H9 (cell line): ENCODE measurements around the gene PRDM2. TPM values are rescaled to one million over a fixed set of nuclear protein-coding genes. Genes with fewer than 3 reads are reported as not detected.

ENCODE experiments used
- DNase-seq: peaks from one replicate; pipeline ENCODE4 v3.0.0-alpha.2; 2017
- H2AFZ ChIP-seq: one replicate; pipeline ENCODE4 v1.6.1; 2013; ENCODE audit warnings: mild to moderate bottlenecking, low read length, control low read depth, moderate library complexity
- H2AK5ac ChIP-seq: 2 replicates; pipeline ENCODE4 v1.6.1; 2013; ENCODE audit warnings: low read length, control low read depth, mixed read lengths; ENCODE audit not compliant: insufficient read length
- H2BK120ac ChIP-seq: one replicate; pipeline ENCODE4 v1.6.1; 2013; ENCODE audit warnings: low read depth, mild to moderate bottlenecking, low read length, control low read depth, inconsistent platforms; ENCODE audit not compliant: poor library complexity, severe bottlenecking
- H2BK12ac ChIP-seq: 2 replicates; pipeline ENCODE4 v1.6.1; 2013; ENCODE audit warnings: low read length, control low read depth, mixed read lengths, low read depth; ENCODE audit not compliant: insufficient read length
- H2BK15ac ChIP-seq: 2 replicates; pipeline ENCODE4 v1.6.1; 2013; ENCODE audit warnings: low read depth, low read length, control low read depth
- H2BK20ac ChIP-seq: one replicate; pipeline ENCODE4 v1.6.1; 2013; ENCODE audit warnings: low read depth, mild to moderate bottlenecking, low read length, control low read depth, inconsistent platforms; ENCODE audit not compliant: poor library complexity, severe bottlenecking
- H2BK5ac ChIP-seq: 2 replicates; pipeline ENCODE4 v1.6.1; 2013; ENCODE audit warnings: low read length, control low read depth, mixed read lengths; ENCODE audit not compliant: insufficient read length
- H3K14ac ChIP-seq: 2 replicates; pipeline ENCODE4 v1.6.1; 2013; ENCODE audit warnings: low read length, control low read depth; ENCODE audit not compliant: insufficient read depth
- H3K18ac ChIP-seq: 2 replicates; pipeline ENCODE4 v1.6.1; 2013; ENCODE audit warnings: low read depth, mild to moderate bottlenecking, mixed read lengths, low read length, control low read depth; ENCODE audit not compliant: insufficient read length
- H3K23ac ChIP-seq: 2 replicates; pipeline ENCODE4 v1.6.1; 2013; ENCODE audit warnings: low read length, control low read depth, mixed read lengths, low read depth; ENCODE audit not compliant: insufficient read length
- H3K23me2 ChIP-seq: 2 replicates; pipeline ENCODE4 v1.6.1; 2013; ENCODE audit warnings: low read depth, mild to moderate bottlenecking, mixed read lengths, low read length, control low read depth; ENCODE audit not compliant: insufficient read length, poor library complexity, severe bottlenecking
- H3K27ac ChIP-seq: 2 replicates; pipeline ENCODE4 v1.5.1; 2013; ENCODE audit warnings: low read length, control low read depth, mixed read lengths, low read depth; ENCODE audit not compliant: insufficient read length
- H3K27me3 ChIP-seq: 2 replicates; pipeline ENCODE4 v1.6.1; 2013; ENCODE audit warnings: low read length, control low read depth, inconsistent platforms; ENCODE audit not compliant: insufficient read depth
- H3K4ac ChIP-seq: 2 replicates; pipeline ENCODE4 v1.6.1; 2013; ENCODE audit warnings: low read depth, mild to moderate bottlenecking, control low read depth, inconsistent platforms, low read length, moderate library complexity
- H3K4me1 ChIP-seq: 2 replicates; pipeline ENCODE4 v1.6.1; 2013; ENCODE audit warnings: low read length, control low read depth, inconsistent platforms; ENCODE audit not compliant: insufficient read depth
- H3K4me2 ChIP-seq: 2 replicates; pipeline ENCODE4 v1.6.1; 2013; ENCODE audit warnings: low read length, control low read depth, mixed read lengths; ENCODE audit not compliant: insufficient read length, insufficient read depth
- H3K56ac ChIP-seq: 2 replicates; pipeline ENCODE4 v1.6.1; 2013; ENCODE audit warnings: low read depth, mild to moderate bottlenecking, mixed read lengths, low read length, control low read depth; ENCODE audit not compliant: insufficient read length
- H3K79me1 ChIP-seq: 2 replicates; pipeline ENCODE4 v1.6.1; 2013; ENCODE audit warnings: low read depth, mild to moderate bottlenecking, moderate library complexity, low read length, control low read depth, inconsistent platforms; ENCODE audit not compliant: insufficient read depth, poor library complexity, severe bottlenecking
- H3K79me2 ChIP-seq: 2 replicates; pipeline ENCODE4 v1.6.1; 2013; ENCODE audit warnings: low read length, control low read depth, inconsistent platforms; ENCODE audit not compliant: insufficient read depth
- H3K9ac ChIP-seq: 2 replicates; pipeline ENCODE4 v1.6.1; 2013; ENCODE audit warnings: low read length, control low read depth, mixed read lengths; ENCODE audit not compliant: insufficient read length; ENCODE audit errors: extremely low read depth
- H3K9me3 ChIP-seq: one replicate; pipeline ENCODE4 v1.6.1; 2013; ENCODE audit warnings: low read depth, low read length, inconsistent platforms; ENCODE audit not compliant: control insufficient read depth
- H3T11ph ChIP-seq: one replicate; pipeline ENCODE4 v1.6.1; 2013; ENCODE audit warnings: mild to moderate bottlenecking, low read length, control low read depth, inconsistent platforms
- H4K20me1 ChIP-seq: one replicate; pipeline ENCODE4 v1.6.1; 2013; ENCODE audit not compliant: control insufficient read depth, insufficient read length, insufficient read depth
- H4K5ac ChIP-seq: 2 replicates; pipeline ENCODE4 v1.6.1; 2013; ENCODE audit warnings: low read depth, mild to moderate bottlenecking, mixed read lengths, low read length, control low read depth; ENCODE audit not compliant: insufficient read length
- H4K8ac ChIP-seq: replicated peaks from 2 replicates; pipeline ENCODE4 v1.6.1; 2013; ENCODE audit warnings: low read length, control low read depth, mixed read lengths, low read depth; ENCODE audit not compliant: insufficient read length
- H4K91ac ChIP-seq: 2 replicates; pipeline ENCODE4 v1.6.1; 2013; ENCODE audit warnings: low read depth, mild to moderate bottlenecking, moderate library complexity, mixed read lengths, low read length, control low read depth; ENCODE audit not compliant: insufficient read length
- H3K27ac Mint-ChIP-seq, 3 experiments: 2 replicates in 2 of 3; 3 replicates in 1 of 3; pipeline ENCODE4 v1.8.0; 2020 to 2021; ENCODE audit warnings: mixed read lengths in 3 of 3, mild to moderate bottlenecking in 1 of 3, moderate library complexity in 1 of 3
- H3K27me3 Mint-ChIP-seq: 2 replicates; pipeline ENCODE4 v1.8.0; 2021; ENCODE audit warnings: low read depth, mild to moderate bottlenecking, moderate library complexity, mixed read lengths
- H3K36me3 Mint-ChIP-seq, 3 experiments: 2 replicates in 2 of 3; 3 replicates in 1 of 3; pipeline ENCODE4 v1.8.0; 2020 to 2021; ENCODE audit warnings: low read depth in 3 of 3, mixed read lengths in 3 of 3; ENCODE audit not compliant: insufficient read depth in 1 of 3
- H3K4me1 Mint-ChIP-seq, 2 experiments: 2 replicates each; pipeline ENCODE4 v1.8.0; 2020; ENCODE audit warnings: mixed read lengths in 2 of 2
- H3K4me3 Mint-ChIP-seq, 2 experiments: 2 replicates in 1 of 2; 3 replicates in 1 of 2; pipeline ENCODE4 v1.8.0; 2020 to 2021; ENCODE audit warnings: mild to moderate bottlenecking in 2 of 2, mixed read lengths in 2 of 2, moderate library complexity in 1 of 2
- H3K9me3 Mint-ChIP-seq, 2 experiments: 2 replicates in 1 of 2; 3 replicates in 1 of 2; pipeline ENCODE4 v1.8.0; 2020; ENCODE audit warnings: mild to moderate bottlenecking in 2 of 2, mixed read lengths in 2 of 2, moderate library complexity in 1 of 2
- WGBS: extraction: QIAGEN DNeasy Blood & Tissue Kit; methylation state at CpG from one replicate; pipeline ENCODE4 v1.1.7; 2013; ENCODE audit warnings: missing lambda C conversion rate, low lambda C conversion rate, mixed read lengths; ENCODE audit not compliant: insufficient read length; ENCODE audit errors: extremely low coverage; 5-methylcytosine and 5-hydroxymethylcytosine counted together
- total RNA-seq: library from RNA; stranded (reverse); gene quantifications from 2 replicates; pipeline ENCODE4 v1.2.1, GENCODE V29; 2021
- TF ChIP-seq, protein P1 (sequence below): fragments of 200-600 bp; sonication (generic); conservative IDR thresholded peaks from 3 replicates; pipeline ENCODE4 v1.8.0; 2021; ENCODE audit warnings: antibody characterized with exemption, mild to moderate bottlenecking

PRDM2 gene
- total RNA-seq, 1 experiment from 2014 or later: 24.5 TPM

- H3K4me2 ChIP-seq: no peak overlapping the region
- H3T11ph ChIP-seq: no peak overlapping the region
- H2AFZ ChIP-seq: no peak overlapping the region
- Mint-ChIP-seq H3K9me3 (no peaks in the 10 kb centered on the region), H3K27ac (no peak overlapping the region), H3K4me3 (no peak overlapping the region), H3K27me3 (peaks cover 25% of the 10 kb centered on the region), H3K36me3 (peaks cover 0 to 2% (median 0%) of the 10 kb centered on the region in 3 experiments; a peak in 1 of 7 replicates), H3K4me1 (peaks cover 7 to 9% of the 10 kb centered on the region in 2 experiments)
- TF ChIP-seq, protein P1, sequence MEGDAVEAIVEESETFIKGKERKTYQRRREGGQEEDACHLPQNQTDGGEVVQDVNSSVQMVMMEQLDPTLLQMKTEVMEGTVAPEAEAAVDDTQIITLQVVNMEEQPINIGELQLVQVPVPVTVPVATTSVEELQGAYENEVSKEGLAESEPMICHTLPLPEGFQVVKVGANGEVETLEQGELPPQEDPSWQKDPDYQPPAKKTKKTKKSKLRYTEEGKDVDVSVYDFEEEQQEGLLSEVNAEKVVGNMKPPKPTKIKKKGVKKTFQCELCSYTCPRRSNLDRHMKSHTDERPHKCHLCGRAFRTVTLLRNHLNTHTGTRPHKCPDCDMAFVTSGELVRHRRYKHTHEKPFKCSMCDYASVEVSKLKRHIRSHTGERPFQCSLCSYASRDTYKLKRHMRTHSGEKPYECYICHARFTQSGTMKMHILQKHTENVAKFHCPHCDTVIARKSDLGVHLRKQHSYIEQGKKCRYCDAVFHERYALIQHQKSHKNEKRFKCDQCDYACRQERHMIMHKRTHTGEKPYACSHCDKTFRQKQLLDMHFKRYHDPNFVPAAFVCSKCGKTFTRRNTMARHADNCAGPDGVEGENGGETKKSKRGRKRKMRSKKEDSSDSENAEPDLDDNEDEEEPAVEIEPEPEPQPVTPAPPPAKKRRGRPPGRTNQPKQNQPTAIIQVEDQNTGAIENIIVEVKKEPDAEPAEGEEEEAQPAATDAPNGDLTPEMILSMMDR: no peak
- H2BK120ac ChIP-seq: no peak overlapping the region
- H4K91ac ChIP-seq: no peak overlapping the region
- H3K18ac ChIP-seq: no peak overlapping the region
- WGBS: no CpG with 5 or more reads among the region's 6 CpGs
- no peak overlapping the region for H2BK5ac ChIP-seq
- no peaks in the 10 kb centered on the region for H3K79me1 ChIP-seq
- peaks cover 3% of the 10 kb centered on the region; the same call in 1 of the 2 replicates for H3K27me3 ChIP-seq
- no peaks in the 10 kb centered on the region for H3K23me2 ChIP-seq
- no peak overlapping the region for H3K4ac ChIP-seq
- H3K79me2 ChIP-seq: no peaks in the 10 kb centered on the region
- no peak overlapping the region for H2BK12ac ChIP-seq
- no peak overlapping the region for H3K14ac ChIP-seq
- no peak overlapping the region for H2BK15ac ChIP-seq
- H4K8ac ChIP-seq: no peak overlapping the region
- no peaks in the 10 kb centered on the region for H4K20me1 ChIP-seq
- H2AK5ac ChIP-seq: no peak overlapping the region
- no peak overlapping the region for H3K23ac ChIP-seq
- H3K9me3 ChIP-seq: no peaks in the 10 kb centered on the region
- H4K5ac ChIP-seq: no peak overlapping the region
- no peak overlapping the region for H3K9ac ChIP-seq
- no peak overlapping the region for H2BK20ac ChIP-seq
- H3K27ac ChIP-seq: no peak overlapping the region
- no peaks in the 10 kb centered on the region for H3K4me1 ChIP-seq
- DNase-seq: no peak
- H3K56ac ChIP-seq: no peak overlapping the region
Measured at GRCh38 chr1:13826591-13826990, 126.6 kb downstream of the PRDM2 start.
